Measurements from ENCODE around the gene DSCAM. TPM values are rescaled to one million over a fixed set of nuclear protein-coding genes. Genes with fewer than 3 reads are reported as not detected.

Gene DSCAM
- total and polyA plus RNA-seq, 10 of the 15 experiments (the other 5 are each of a cell fraction or from before 2014, with no cell fraction given), result not detected

- in situ Hi-C loops (cut with MboI), result no loop called here
- Histone ChIP-seq H3K4me2 (ENCODE audit: control insufficient read depth, insufficient read depth) (no peak overlapping the region), H3K9me3 (replicated peaks; ENCODE audit: control insufficient read depth, insufficient read depth, low read length) (no peaks in the 10 kb centered on the region; the same call in 2 of the 3 replicates), H3K27me3 (replicated peaks in 1 of 2; ENCODE audit: control insufficient read depth in 2 of 2, insufficient read depth in 2 of 2, low read length in 1 of 2) (no peaks in the 10 kb centered on the region), H3K36me3 (ENCODE audit: control insufficient read depth in 2 of 2, insufficient read depth in 2 of 2, low read length in 1 of 2) (no peaks in the 10 kb centered on the region), H3K27ac (ENCODE audit: control insufficient read depth, insufficient read depth) (no peak overlapping the region), H4K20me1 (ENCODE audit: control insufficient read depth, insufficient read depth) (no peaks in the 10 kb centered on the region), H2AFZ (ENCODE audit: control insufficient read depth, low read depth, low read length) (no peak overlapping the region), H3K9ac (ENCODE audit: control insufficient read depth, insufficient read depth, low read length) (no peak overlapping the region), H3K4me3 (no peak overlapping the region), H3K79me2 (ENCODE audit: control insufficient read depth, insufficient read depth, low read length) (no peaks in the 10 kb centered on the region), H3K4me1 (ENCODE audit: control insufficient read depth, insufficient read depth, low read length) (no peaks in the 10 kb centered on the region)
- TF ChIP-seq DPF2 (IDR thresholded peaks at IDR 0.05), result no peak
- no peak for TF ChIP-seq ZNF24 (IDR thresholded peaks at IDR 0.05)
- TF ChIP-seq NFYA (IDR thresholded peaks at IDR 0.05; ENCODE audit: borderline replicate concordance, low read depth, low read length), result no peak
- TF ChIP-seq TBL1XR1 (IDR thresholded peaks at IDR 0.05; ENCODE audit: low read depth, low read length), result no peak
- no peak for TF ChIP-seq ZNF592 (IDR thresholded peaks at IDR 0.05)
- no peak for TF ChIP-seq NFIC (IDR thresholded peaks at IDR 0.05; ENCODE audit: low read depth, low read length)
- TF ChIP-seq ZZZ3 (IDR thresholded peaks at IDR 0.05; ENCODE audit: control insufficient read depth, insufficient read length, low read depth), result no peak
- TF ChIP-seq ESRRA (IDR thresholded peaks at IDR 0.05; ENCODE audit: low read length), result no peak
- DNase-seq (ENCODE audit: low read depth, low spot score), result no peak
- ChIA-PET POLR2A (no interaction called here), RAD21 (ENCODE audit: unreplicated experiment) (no interaction called here), SMC1A (ENCODE audit: uncharacterized antibody, unreplicated experiment) (no interaction called here), CTCF (no interaction called here)
- 37% methylated on average over 4 of the region's 4 CpGs for WGBS (ENCODE audit: insufficient coverage, insufficient replicate concordance, low lambda C conversion rate, missing lambda C conversion rate)
- FAIRE-seq, result no peak
- BruUV-seq (replicated peaks), result no TSS peak
- no peak for ATAC-seq
- intact Hi-C loops (cut with micrococcal nuclease; ENCODE audit: unreplicated experiment), result no loop called here
Measured at GRCh38 chr21:40270047-40270446, 576.9 kb downstream of the DSCAM start.

Data from GM12878 (cell line).